Natural killer cell (primary cell): ENCODE results near the gene APBA2. TPM values are rescaled to one million over a fixed set of nuclear protein-coding genes. Genes with fewer than 3 reads are reported as not detected.

Experiments
- ATAC-seq, 3 donors: fragments of 150-1000 bp in 2 of 3; fragments of 200-7000 bp in 1 of 3; cut with Tn5 transposase; 1 replicate in 1 of 3; 2 replicates in 2 of 3; pipeline ENCODE4 v1.10.0; 2021; ENCODE audit warnings: mild to moderate bottlenecking in 2 of 3, moderate library complexity in 2 of 3
- DNase-seq, 2 donors: peaks; one replicate each; pipeline versions ENCODE4 v3.0.0 to v3.0.0-alpha.2; 2013 to 2021; ENCODE audit warnings: mixed read lengths in 1 of 2
- H3K27ac ChIP-seq: one replicate; pipeline ENCODE4 v1.5.1; 2013; ENCODE audit warnings: mild to moderate bottlenecking, low read length
- H3K27me3 ChIP-seq: one replicate; pipeline ENCODE4 v1.6.1; 2013; ENCODE audit warnings: low read length; ENCODE audit not compliant: control insufficient read depth, insufficient read depth
- H3K36me3 ChIP-seq: one replicate; pipeline ENCODE4 v1.6.1; 2013; ENCODE audit warnings: low read length; ENCODE audit not compliant: control insufficient read depth, insufficient read depth
- H3K4me1 ChIP-seq: one replicate; pipeline ENCODE4 v1.6.1; 2013; ENCODE audit warnings: low read length; ENCODE audit not compliant: control insufficient read depth, insufficient read depth
- H3K4me3 ChIP-seq: one replicate; pipeline ENCODE4 v1.5.1; 2013; ENCODE audit warnings: low read length
- H3K9me3 ChIP-seq: one replicate; pipeline ENCODE4 v1.6.1; 2013; ENCODE audit warnings: low read length; ENCODE audit not compliant: control insufficient read depth, insufficient read depth
- H3K27ac Mint-ChIP-seq, 2 donors: one replicate each; pipeline ENCODE4 v1.8.0; 2022; ENCODE audit warnings: mild to moderate bottlenecking in 2 of 2, mixed read lengths in 2 of 2, moderate library complexity in 1 of 2
- H3K27me3 Mint-ChIP-seq, 2 donors: one replicate each; pipeline ENCODE4 v1.8.0; 2022; ENCODE audit warnings: low read depth in 2 of 2, mixed read lengths in 2 of 2
- H3K36me3 Mint-ChIP-seq: one replicate; pipeline ENCODE4 v1.8.0; 2022; ENCODE audit warnings: mixed read lengths
- H3K4me1 Mint-ChIP-seq, 2 donors: one replicate each; pipeline ENCODE4 v1.8.0; 2022; ENCODE audit warnings: mixed read lengths in 2 of 2
- H3K4me3 Mint-ChIP-seq: one replicate; pipeline ENCODE4 v1.8.0; 2022; ENCODE audit warnings: mild to moderate bottlenecking, moderate library complexity, mixed read lengths
- H3K9me3 Mint-ChIP-seq, 2 donors: one replicate each; pipeline ENCODE4 v1.8.0; 2022; ENCODE audit warnings: mixed read lengths in 2 of 2
- CTCF ChIP-seq: fragments of 200-600 bp; IDR thresholded peaks from one replicate; pipeline ENCODE4 v1.8.0; 2022; ENCODE audit warnings: antibody characterized with exemption
- WGBS: methylation state at CpG from one replicate; pipeline ENCODE4 v1.1.7; 2013; ENCODE audit warnings: missing lambda C conversion rate; ENCODE audit not compliant: insufficient coverage; 5-methylcytosine and 5-hydroxymethylcytosine counted together
- intact Hi-C: fragments of 100-400 bp; cut with micrococcal nuclease; formaldehyde crosslinking; loops from one replicate; pipeline ENCODE4 v1.14.2; 2022
- total RNA-seq, 4 donors: library from RNA; stranded (reverse); fragments of 120-200 nt in 1 of 4; gene quantifications; one replicate each; pipeline versions ENCODE4 v1.2.3 to v1.2.4, GENCODE V29; 2013 to 2022

APBA2 gene
- total RNA-seq, 3 donors from 2014 or later (not counting 1 experiment from before 2014, with no cell fraction given), result 96.4 to 119 (median 97.9) TPM

GRCh38 chr15:29116970-29117700 is 231.4 kb downstream of the APBA2 start:
- no peaks in the 10 kb centered on the region for H3K36me3 Mint-ChIP-seq
- no peak for ATAC-seq
- peaks cover 16% of the 10 kb centered on the region for H3K4me1 ChIP-seq
- no peak for DNase-seq
- H3K9me3 ChIP-seq, result no peaks in the 10 kb centered on the region
- H3K4me3 Mint-ChIP-seq, result no peak overlapping the region
- no peak for TF ChIP-seq CTCF
- intact Hi-C loops, result no loop called here
- no peak overlapping the region for H3K27ac Mint-ChIP-seq
- no peaks in the 10 kb centered on the region for H3K27me3 Mint-ChIP-seq
- no peak overlapping the region for H3K27ac ChIP-seq
- H3K27me3 ChIP-seq, result no peaks in the 10 kb centered on the region
- peaks cover 13 to 22% of the 10 kb centered on the region in 2 donors for H3K4me1 Mint-ChIP-seq
- H3K9me3 Mint-ChIP-seq, result no peaks in the 10 kb centered on the region
- WGBS, result 94% methylated on average over 32 of the region's 32 CpGs
- H3K36me3 ChIP-seq, result no peaks in the 10 kb centered on the region
- H3K4me3 ChIP-seq, result no peak overlapping the region

GRCh38 chr15:29117778-29118177 is 232.0 kb downstream of the APBA2 start:
- Histone ChIP-seq H3K9me3 (no peaks in the 10 kb centered on the region), H3K27ac (no peak overlapping the region), H3K36me3 (no peaks in the 10 kb centered on the region), H3K27me3 (no peaks in the 10 kb centered on the region), H3K4me3 (no peak overlapping the region), H3K4me1 (peaks cover 22% of the 10 kb centered on the region)
- no peak for TF ChIP-seq CTCF
- Mint-ChIP-seq H3K4me1 (peaks cover 13 to 26% of the 10 kb centered on the region in 2 donors), H3K4me3 (no peak overlapping the region), H3K27ac (no peak overlapping the region), H3K36me3 (no peaks in the 10 kb centered on the region), H3K9me3 (no peaks in the 10 kb centered on the region), H3K27me3 (no peaks in the 10 kb centered on the region)
- 93% methylated on average over 20 of the region's 20 CpGs for WGBS
- intact Hi-C loops, result no loop called here
- DNase-seq (no peak), ATAC-seq (no peak)

- no peak for ATAC-seq
These were observed 234.1 kb downstream of the APBA2 start for GRCh38 chr15:29119847-29120246.

More at GRCh38 chr15:29119847-29120246, 234.1 kb downstream of the APBA2 start:
- no peaks in the 10 kb centered on the region for H3K27me3 Mint-ChIP-seq
- peaks cover 1 to 16% of the 10 kb centered on the region in 2 donors for H3K4me1 Mint-ChIP-seq
- no peak for TF ChIP-seq CTCF
- intact Hi-C loops, result no loop called here
- WGBS, result 68% methylated on average over 8 of the region's 8 CpGs
- peaks cover 19% of the 10 kb centered on the region for H3K4me1 ChIP-seq
- H3K4me3 Mint-ChIP-seq, result no peak overlapping the region
- H3K4me3 ChIP-seq, result no peak overlapping the region
- H3K27ac ChIP-seq, result no peak overlapping the region
- no peaks in the 10 kb centered on the region for H3K36me3 Mint-ChIP-seq
- H3K9me3 Mint-ChIP-seq, result no peaks in the 10 kb centered on the region
- H3K27me3 ChIP-seq, result no peaks in the 10 kb centered on the region
- H3K27ac Mint-ChIP-seq, result no peak overlapping the region
- no peaks in the 10 kb centered on the region for H3K36me3 ChIP-seq
- no peaks in the 10 kb centered on the region for H3K9me3 ChIP-seq
- DNase-seq, result no peak
